ENCODE data around the gene FCAMR.

Gene FCAMR

DNA sequence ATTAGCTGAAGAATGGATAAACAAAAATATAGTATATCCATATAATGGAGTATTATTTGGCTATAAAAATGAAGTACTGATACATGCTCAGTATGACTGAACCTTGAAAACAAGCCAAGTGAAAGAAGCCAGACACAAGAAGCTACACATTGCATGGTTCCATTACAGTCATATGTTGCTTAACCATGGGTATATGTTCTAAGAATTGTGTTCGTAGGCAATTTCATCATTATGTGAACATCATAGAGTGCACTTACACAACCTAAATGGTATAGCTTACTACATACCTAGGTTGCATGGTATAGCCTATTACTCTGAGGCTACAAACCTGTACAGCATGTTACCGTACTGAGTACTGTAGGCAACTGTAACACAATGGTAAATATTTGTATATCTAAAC is 28.6 kb upstream of the FCAMR start:
- no peak for DNase-seq (ENCODE audit: low spot score)

DNA sequence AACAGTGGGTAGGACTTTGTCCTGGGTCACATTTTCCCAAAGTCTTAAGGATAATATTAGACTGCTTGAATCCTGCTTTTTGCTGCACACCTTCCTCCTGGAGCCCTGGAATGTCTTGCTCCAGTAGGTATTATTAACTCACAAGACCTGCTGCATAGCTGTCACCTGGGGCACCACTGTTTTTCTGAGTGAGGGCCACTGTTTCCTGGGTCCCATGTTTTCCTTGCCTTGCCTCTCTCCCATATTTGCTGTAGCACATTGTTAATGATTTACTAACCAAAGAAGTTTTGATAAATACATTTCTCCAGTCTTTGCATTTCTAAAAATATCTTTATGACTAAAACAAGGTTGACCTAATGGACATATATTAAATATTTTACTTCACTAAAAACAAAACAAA is 22.5 kb upstream of the FCAMR start:
- no peak for DNase-seq (ENCODE audit: low spot score)

DNA sequence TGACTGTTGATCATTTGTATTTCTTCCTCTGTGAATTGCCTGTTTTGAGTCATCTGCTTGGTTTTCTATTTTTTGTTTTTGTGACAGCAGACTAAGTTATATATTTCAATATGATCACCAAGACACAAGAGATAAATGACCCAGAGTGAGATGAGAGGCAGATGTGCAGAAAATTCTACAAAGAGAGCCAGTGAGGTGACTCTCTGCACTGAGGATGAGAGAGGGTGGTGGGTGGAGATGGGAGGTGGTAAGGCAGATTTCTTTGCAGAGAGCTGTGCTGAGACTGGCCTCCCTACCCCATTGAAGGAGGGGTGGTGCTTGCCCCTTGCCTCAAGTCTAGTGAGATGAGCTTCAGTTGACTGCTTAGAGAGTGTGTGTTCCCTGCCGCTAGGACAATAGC is 17.6 kb upstream of the FCAMR start:
- DNase-seq (ENCODE audit: low spot score): no peak

DNA sequence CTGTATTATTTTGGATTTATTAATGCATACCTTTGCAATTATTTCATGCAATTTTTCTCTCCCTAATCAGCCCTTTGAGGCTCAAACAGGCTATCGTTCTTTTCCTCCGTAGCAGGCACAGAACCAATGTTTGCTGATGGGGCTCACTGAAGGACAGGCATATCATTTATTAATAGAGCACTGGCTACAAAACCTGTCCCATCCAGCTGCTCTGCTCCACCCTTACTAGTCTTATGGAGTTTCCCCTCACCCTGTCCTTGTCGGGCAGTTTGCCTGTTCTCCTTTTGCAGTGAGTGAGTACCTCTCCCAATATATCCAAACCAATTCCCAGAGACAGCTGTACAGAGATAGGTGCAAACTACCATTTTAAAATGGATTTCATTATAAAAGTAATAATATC is 16.6 kb upstream of the FCAMR start:
- no peak for DNase-seq (ENCODE audit: low spot score)

DNA sequence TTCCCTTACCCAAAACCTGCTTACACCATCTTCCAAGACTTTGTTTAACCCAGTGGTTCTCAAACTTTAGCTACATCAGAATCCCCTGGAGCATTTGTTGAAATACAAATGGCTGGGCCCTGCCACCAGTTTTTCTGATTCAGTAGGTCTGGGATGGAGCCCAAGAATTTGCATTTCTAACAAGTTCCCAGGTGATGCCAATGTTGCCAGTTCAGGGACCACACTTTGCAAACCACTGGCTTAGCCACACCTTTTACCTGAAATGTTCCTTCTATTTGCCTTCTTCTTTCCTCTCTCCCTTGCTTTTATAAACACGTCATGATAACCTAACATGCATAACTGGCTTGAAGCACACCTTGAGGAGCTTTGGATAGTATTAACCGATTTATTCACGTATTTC is 16.1 kb upstream of the FCAMR start:
- DNase-seq (ENCODE audit: low spot score): no peak

DNA sequence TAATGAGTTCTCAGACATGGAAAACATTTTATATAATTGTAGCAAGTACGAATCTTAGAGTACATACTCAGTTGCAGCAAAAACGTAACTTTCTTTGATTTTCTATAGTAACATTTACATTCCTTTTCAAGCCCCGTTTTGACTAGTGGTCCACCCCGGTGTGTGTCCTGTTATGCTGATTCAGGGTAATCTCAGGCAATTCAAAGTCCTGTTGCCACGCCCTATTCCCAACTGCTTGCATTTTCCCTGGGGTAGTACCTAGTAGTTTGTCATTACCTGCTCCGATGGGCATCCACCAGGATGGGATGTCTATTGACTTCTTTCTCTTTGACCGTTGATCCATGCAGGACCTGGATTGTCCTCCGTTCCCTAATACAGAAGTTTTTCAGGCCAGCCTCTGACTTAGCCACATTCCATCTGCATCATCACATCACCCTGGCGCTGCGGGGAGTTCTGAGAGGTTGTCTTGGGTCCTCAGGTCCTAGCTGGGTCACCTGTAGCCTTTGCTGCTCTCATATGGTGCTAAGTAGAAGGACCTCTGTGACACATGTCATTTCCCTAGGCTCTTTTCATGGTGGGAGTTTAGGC is 15.0 kb upstream of the FCAMR start:
- no peak for DNase-seq (ENCODE audit: low spot score)

DNA sequence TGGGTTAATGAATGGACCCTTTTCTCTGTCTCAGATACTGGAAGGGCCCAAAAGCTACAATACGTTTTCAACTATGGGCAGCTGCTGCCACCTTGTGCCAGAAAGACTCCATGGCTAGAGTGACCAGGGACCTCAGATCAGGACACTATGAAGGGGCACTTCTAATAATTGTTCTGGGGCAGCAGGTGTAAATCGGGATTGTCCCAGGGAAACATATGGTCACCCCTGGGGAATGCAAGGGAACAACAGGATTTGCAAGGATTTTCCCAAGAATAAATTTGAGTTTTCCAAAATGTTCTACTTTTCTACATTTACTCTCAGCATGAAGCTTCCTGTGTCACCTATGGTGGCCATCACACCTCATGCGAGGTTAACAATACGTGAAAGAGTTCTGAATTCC is 12.0 kb upstream of the FCAMR start:
- peak; percentile 52 for DNase-seq (ENCODE audit: low spot score)

DNA sequence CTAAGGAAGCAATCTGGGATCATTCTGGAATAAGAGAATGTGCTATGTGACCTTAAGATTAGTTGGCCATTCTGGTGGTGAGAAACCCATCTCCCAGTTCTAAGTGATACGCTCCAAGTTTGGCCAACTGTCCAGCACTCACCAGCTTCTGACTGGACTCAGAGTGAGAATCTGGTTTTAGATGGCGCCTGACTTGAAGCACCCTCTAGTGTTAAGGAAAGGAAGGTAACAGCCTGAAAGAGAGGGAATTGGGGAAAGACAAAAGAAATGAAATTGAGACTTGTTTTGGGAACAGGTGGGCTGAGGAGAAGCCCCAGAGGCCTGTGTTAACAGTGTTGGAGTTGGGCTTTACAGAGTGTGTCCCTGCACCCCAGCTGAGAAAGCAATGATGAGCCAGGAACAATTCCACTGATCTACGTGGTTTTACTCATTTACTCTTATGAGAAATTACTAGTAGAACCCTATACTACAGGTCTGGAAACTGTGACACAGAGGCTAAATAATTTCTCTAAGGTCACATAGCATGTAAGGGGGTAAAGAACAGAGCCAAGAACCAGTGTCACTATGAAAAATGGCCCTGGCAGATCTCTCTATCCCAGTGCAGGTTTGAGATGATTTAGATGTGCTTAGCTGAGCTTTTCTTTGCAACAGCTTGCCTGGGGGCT is 9.3 kb upstream of the FCAMR start:
- DNase-seq (ENCODE audit: low spot score): no peak

DNA sequence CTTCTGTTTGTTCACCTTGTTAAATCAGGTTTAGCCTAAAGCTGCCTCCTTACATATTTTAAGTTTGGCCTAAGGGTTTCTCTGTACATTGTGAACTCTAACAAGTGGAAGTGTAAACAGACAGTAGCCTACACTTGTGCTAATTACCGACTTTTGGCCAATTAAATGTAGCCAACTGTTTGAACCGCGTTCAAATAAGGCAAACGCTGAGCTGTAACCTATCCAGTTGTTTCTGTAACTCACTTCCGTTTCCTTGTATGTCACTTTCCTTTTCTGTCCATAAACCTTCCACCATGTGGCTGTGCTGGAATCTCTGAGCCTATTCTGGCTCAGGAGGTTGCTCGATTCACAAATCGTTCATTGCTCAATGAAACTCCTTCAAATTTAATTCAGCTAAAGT is 8.0 kb upstream of the FCAMR start:
- DNase-seq (ENCODE audit: low spot score): no peak

DNA sequence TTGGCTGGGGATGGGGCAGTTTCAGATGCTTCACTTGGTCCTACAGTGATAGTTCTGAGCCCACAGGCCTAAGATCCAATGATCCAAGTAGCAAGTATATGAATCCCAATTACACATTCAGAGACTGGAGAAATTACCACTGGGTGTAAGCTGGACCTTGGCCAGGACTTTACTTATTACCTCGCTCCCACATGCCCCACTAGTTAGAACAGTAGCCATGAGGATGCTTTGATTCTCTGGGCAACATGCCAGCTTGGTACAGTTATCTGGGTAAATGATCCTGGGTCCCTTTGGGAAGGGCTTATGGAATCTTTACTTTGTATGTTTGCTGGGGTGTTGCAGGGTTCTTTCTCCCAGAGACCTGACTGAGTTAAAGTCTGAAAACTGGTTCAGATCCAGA is 5.0 kb upstream of the FCAMR start:
- no peak for DNase-seq (ENCODE audit: low spot score)

DNA sequence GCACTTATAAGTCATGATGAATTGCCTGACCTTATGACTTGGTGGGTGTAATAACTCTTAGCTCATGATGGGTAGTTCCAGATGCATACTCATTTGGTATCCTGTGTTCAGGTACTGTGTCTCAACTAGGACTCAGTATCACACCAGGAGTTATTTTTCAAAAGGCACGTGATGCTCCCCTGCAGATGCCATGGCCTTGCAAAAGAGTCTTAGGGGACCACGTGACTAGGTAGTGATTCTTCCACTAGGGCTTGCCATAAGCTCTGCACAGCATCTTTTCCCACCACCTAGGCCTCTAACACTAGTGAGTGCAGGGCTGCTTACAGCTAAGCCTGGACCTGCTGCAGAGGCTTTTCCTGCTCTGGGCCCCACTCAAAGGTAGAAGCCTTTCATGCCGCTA is 3.9 kb upstream of the FCAMR start:
- DNase-seq (ENCODE audit: low spot score): no peak

DNA sequence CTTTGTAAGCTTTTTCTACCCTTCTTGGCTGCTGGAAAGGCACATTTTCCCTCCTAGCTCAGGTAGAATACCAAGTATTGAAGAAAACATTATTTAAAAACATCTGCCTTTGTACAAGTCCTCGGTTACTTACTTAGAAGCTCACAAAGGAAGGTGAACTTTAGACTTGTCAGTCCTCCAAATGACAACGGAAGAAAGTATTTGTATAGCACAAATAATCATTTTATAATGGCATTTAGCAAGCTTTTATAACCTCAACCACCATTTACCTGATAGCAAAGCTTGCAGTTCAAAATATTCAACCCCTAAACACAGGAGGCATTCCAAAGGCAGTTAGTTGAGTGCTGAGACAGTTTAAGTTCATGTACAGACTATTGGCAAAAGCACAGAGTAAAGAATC is 2.5 kb upstream of the FCAMR start:
- no peak for DNase-seq (ENCODE audit: low spot score)

DNA sequence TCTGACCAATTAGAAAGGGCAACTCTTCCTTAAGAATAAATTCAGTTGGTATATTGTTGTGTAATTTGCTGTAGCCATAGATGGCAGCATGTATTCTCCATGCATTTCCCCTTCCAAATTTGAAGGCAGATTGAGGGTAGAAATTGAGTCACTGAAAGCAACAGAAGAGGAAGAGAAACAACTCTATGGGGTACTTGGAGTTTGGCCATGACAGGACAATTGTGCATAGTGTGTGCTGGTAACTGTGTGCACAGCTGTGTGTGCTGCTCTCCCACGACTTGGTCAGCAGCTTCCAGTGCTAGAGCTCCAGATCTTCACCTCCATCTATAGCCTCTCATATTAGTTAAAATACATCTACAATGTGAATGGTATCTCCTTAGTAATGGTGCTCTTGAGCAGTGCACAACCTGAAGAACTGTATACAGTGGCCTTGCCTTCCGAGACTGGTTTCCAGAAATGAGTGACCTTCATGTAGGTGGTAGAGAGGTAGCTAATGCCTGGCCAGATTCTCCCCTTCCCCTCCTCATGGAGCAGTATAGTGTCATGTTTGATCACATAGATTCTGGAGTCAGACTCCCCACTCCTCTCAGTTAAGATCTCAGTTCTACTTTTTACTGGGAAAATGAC is 882 bp upstream of the FCAMR start:
- DNase-seq (ENCODE audit: low spot score): no peak

DNA sequence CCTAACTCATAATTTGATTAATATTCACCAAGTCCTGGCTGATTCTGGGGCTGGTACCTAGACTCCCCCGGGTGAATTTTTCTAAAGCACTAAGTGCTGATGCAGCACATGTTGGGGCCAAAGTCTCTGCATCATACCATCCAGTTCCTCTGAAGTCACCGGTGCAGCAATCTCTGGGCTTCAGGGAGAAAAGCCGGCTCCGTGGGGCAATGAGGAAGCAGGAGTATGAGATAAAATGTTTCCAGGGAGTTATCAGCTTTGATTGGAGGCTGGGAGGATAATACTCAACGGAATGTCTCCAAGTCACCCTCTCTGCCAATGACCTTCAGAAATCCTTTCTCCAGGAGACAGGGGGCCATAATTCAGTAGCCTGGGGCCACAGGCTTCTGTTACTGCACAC is 1.2 kb downstream of the FCAMR start:
- no peak for DNase-seq (ENCODE audit: low spot score)

DNA sequence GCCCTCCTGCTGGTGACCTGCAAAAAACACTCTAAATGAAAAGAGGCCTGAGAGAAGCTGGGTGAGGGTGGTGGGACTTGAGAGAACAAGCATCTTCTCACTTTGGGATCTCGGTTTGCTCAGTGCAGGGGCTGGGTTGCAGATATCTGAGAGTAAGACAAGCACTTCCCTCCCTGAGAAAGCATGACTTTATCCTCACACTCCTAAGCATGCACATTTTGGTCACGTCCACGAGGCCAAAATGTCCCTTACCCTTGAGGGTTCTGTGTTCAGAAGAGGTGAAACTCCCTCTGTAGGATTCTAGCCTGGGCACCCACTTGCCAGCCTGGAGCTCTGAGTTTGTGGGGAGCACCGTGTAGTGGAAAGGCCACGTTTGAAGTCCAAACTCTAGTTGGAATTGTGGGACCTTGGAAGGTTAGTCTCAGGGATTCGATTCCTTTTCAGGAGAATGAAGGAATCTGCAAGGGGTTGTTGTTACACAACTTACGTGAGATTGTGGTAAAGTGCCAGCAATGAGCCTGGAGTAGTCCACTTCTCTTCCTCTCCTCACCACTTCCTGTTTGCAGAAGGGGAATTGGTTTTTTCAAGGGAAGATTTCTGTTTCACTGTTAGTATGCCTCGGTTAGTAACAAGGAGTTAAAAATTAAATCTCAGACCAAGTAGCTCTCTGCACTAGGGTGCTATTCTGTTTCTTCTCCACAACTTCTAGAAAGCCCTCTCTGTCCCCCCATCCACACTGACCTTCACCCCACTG is 3.0 kb downstream of the FCAMR start:
- no peak for DNase-seq (ENCODE audit: low spot score)

DNA sequence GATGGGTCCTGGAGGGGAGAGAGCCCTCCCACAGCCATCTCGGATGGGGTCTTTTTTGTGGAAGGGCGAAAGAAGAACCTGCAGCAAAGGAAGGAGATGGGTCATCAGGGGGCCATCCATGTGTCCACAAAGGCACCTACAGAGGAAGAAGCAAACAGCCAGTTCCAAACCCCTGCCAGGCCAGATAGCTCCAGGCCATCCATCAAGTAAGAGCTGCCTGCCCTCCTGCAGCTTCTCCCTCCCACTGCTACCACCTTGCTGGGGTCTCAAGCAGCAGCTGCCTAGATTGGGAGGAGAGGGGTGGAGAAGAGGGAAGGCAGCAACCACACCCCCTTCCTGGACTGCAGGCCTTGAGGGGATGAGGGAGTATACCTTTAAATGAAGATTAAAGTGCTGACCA is 4.5 kb downstream of the FCAMR start:
- no peak for DNase-seq (ENCODE audit: low spot score)

DNA sequence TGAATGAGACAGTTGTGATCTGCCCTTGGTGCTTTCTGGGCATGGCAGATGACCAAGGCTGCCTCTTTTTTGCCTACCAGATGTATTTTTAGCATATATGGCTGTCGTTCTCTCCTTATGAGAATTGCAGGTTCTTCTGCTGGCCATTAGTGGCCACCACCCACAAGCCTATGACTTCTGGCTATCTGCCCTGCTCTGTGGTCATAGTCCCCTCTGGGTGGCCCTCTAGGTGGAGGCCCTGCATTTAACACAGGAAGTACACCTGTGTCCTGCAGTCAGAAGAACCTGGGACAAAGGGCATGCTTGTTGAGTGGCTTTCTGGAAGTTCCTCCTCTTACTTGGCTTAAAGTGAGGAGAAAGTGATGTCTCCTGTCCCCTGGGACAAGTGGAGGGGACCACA is 6.5 kb downstream of the FCAMR start:
- no peak for DNase-seq (ENCODE audit: low spot score)

DNA sequence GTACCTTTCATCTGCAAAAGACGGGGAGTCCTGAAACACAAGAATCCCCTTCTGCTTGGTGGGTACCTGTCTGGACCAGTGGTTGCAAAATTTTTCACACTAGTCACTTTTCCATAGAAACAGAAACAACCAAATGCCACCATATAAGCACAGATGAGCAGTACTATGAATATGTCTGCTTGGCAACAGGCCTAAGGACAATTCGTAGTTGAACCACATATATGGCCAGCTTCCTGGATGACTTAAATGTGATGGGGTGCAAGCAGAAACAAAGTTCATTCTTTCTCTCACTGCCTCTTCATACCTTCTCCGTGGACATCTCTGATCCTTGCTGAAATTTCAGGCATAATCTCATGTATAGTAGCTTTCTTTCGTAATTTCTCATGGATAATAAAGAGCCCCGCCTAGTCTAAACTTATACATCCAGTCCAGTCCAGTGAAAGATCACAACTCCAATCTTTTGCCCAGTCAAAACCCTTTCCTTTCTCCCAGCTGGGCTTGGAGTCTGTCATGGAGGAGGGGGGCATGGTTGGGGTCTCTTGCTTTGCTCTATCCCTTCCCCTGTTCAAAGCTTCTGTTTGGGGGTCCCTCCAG is 7.0 kb downstream of the FCAMR start:
- no peak for DNase-seq (ENCODE audit: low spot score)

DNA sequence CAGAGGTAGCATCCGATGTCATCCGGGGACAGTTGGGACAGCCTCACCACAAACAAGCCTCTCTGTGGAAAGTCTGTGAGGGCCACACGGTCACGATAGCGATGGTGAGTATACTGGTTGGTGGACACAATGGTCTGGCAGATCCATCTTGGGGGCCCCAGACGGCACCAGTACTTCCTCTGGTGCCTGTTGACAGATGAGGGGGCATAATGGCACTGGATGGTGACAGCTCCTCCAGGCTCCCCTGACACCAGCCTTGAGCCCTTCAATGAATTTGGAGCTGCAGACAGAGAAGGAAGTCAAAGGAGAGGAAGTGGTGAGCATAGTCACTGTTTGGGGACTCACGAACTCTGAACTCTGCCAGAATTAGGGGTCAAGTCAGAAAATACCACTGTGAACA is 8.0 kb downstream of the FCAMR start:
- no peak for DNase-seq (ENCODE audit: low spot score)

DNA sequence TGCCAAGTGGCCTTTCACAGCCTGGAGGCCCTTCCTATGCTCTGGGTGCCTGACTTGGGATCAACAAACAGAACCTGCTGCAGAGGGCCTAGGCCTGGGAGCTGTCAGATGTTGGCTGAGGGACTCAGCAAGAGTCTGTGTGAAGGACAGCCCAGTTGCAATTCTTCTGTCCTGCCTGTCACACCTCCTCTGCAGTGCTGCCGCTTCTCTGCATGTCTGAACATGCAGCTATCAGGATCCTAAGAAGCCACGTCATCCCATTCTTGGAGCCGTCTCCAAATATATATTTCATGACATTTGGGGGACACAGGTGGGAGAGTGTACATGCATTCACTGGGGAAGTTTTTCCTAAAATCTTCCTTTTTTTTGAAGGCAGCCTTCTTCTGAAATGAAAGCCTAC is 8.6 kb downstream of the FCAMR start:
- DNase-seq (ENCODE audit: low spot score): no peak

DNA sequence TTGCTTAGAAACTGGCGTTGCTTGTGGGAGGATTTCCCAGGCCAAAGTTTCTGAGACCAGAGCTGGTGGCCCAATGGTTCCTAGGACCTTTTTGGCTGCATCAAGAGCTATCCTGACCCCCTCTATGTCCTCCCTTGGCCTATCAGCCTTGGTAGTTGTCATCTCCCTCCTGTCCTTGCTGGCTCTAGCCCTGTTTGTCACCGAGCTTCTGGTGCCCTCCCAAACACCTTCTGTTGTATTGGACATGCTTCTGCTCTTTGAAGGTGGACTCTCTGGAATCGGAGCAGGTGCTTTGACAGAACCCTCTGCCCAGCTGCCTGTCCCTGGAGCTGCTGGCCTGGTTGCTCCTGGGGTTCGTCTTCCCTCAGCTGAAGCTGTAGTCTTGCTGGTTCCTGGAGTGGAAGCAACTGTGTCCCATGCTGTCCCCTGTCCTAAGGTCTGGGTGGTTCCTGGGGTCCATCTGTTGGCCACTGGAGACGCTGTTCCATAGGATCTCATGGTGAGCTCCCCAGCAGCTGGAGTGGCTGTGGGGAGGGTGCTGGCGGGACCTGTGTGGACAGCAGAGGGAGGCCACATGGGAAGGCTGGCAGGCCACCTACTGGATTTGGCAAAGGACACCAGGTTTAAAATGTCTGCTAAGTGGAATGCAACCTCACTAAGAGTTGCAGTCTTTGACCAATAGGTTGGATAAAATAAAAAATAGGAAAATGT is 9.4 kb downstream of the FCAMR start:
- DNase-seq (ENCODE audit: low spot score): no peak

DNA sequence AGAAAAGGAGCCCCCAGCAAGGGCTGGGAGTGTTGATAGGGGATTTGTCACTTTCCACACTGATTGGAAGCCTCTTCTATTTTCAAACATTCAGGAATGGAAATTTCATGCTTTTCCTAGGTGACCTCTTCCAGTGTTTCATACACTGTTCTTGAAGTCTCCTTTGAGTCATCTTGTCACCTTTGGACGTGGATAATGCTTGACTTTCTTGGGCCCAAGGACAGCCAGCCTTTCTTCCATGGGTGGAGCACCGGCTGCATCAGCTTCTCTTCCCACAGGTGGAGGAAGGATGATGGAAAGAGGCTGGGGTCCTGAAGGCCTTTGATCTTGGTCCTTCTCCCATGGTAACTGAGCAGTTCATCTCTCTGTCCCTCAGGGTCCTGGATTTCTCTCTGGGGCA is 12.1 kb downstream of the FCAMR start:
- no peak for DNase-seq (ENCODE audit: low spot score)
